GM06990 (cell line): Measurements from ENCODE around the gene HSPB1.
"Not testable (repeated sequence)": the region's sequence is repeated elsewhere in the genome, so short reads cannot be mapped to it uniquely, and the experiment has no call there.

Experiments
- DNase-seq: peaks from one replicate; pipeline ENCODE4 v3.0.0-alpha.2; 2011; ENCODE audit not compliant: insufficient read length; ENCODE audit errors: extremely low read depth
- H3K27me3 ChIP-seq: replicated peaks from 2 replicates; pipeline ENCODE4 v1.6.0; 2011; ENCODE audit warnings: low read length; ENCODE audit not compliant: control insufficient read depth, insufficient read depth
- H3K36me3 ChIP-seq: 2 replicates; pipeline ENCODE4 v1.5.1; 2011; ENCODE audit warnings: low read length; ENCODE audit not compliant: control insufficient read depth, insufficient read depth
- H3K4me3 ChIP-seq: replicated peaks from 2 replicates; pipeline ENCODE4 v1.5.1; 2011; ENCODE audit warnings: low read depth, mild to moderate bottlenecking, control low read depth, low read length
- CTCF ChIP-seq: IDR thresholded peaks from 2 replicates; pipeline ENCODE4 v1.5.1; 2011; ENCODE audit warnings: low read length, control low read depth, mild to moderate bottlenecking, inconsistent platforms; ENCODE audit not compliant: insufficient read depth, poor library complexity, severe bottlenecking

The HSPB1 gene

DNA sequence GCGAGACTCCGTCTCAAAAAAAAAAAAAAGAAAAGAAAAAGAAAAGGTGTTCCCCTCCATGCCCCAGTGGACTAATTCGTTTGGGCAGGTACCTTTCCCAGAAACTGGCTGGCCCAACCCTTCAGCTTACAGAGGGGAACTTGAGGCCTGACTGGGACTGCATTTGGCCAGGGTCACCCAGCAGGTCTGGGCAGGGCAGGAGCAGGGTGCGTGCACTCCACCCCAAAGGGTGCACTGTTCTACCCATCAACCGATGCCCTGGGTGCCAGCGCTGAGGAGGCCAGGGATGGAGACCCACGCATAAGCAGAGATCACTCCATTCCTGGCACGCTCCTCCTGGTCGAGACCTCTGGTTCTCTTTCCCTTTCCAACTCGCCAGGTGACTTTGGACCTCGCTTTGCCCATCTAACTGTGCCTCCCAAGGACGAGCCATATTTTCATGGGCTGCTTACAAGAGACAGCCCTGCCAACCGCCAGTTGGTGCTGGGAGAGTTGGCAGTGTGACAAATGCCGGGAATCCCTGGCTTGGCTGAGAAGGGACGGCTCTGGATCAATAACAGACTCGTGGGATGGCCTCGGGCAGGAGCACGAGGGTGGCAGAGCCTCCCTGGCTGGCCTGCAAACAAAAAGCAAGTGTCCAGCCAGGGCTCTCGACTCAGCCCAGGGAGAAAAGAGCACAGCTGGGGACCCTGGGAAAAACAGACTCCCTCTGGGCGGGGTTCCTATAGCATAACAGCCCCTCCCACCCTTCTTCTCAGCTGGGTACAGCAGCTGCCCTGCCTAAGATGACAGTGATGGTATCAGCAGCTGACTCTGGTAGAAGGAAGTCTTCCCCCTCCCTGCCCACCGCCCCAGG, 7.9 kb downstream of the HSPB1 start:
- H3K27me3 ChIP-seq = no peaks in the 10 kb centered on the region
- no peaks in the 10 kb centered on the region for H3K36me3 ChIP-seq
- TF ChIP-seq CTCF = no peak
- no peak for DNase-seq
- no peak overlapping the region for H3K4me3 ChIP-seq

DNA sequence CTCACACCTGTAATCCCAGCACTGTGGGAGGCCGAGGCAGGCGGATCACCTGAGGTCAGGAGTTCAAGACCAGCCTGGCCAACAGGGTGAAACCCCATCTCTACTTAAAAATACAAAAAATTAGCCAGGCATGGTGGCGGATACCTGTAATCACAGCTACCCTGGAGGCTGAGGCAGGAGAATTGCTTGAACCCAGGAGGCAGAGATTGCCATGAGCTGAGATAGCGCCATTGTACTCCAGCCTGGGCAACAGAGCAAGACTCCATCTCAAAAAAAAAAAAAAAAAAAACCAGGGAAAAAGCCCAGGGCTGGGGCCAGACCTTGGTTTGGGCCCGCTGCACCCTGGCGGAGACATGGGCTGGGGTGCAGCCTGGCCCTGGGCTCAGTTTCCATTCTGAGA, 9.4 kb downstream of the HSPB1 start:
- H3K4me3 ChIP-seq, H3K36me3 ChIP-seq, DNase-seq, H3K27me3 ChIP-seq: not testable (repeated sequence)

DNA sequence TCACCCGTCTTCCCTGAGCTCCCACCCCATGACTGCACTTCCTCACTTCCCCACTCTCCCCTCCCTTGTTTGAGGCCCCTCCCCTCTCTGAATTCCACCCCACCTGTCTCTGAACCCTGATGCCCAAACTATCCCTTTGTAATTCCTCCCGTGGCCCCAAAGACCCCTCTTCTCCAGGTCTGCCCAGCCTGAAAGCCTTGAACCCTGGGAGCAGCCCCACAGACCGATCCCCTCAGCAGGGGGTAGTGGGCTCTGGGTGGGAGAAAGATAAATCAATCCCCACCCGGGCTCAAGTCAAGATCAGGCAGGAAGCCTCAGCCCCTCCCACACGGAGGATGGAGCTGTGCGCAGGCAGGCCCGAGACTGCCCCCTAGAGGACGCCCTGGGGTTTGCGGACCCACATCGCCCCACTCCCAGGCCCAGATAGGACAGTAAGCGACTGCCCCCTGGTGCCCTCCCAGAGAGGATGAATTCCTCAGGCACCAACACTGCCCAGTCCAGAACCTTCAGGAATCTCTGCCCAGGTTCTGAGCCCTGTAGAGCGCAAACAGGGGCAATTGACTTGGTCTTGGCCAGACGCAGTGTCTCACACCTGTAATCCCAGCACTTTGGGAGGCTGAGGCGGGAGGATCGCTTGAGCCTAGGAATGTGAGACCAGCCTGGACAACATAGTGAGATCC, 11.7 kb downstream of the HSPB1 start:
- peak; percentile 100 for TF ChIP-seq CTCF
- DNase-seq = peak; percentile 92
- H3K36me3 ChIP-seq = no peaks in the 10 kb centered on the region
- H3K4me3 ChIP-seq = no peak overlapping the region
- H3K27me3 ChIP-seq = no peaks in the 10 kb centered on the region

DNA sequence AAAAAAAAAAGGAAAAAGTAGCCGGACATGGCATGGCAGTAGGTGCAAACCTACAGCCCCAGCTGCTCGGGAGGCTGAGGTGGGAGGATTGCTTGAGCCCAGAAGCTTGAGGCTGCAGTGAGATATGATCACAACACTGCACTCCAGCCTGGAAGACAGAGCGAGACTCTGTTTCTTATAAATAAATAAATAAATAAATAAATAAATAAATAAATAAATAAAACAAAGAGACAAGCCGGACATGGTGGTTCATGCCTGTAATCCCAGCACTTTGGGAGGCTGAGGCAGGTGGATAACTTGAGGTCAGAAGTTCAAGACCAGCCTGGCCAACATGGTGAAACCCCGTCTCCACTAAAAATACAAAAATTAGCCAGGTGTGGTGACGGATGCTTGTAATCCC, 12.3 kb downstream of the HSPB1 start:
- H3K27me3 ChIP-seq, H3K4me3 ChIP-seq, H3K36me3 ChIP-seq, DNase-seq: not testable (repeated sequence)

DNA sequence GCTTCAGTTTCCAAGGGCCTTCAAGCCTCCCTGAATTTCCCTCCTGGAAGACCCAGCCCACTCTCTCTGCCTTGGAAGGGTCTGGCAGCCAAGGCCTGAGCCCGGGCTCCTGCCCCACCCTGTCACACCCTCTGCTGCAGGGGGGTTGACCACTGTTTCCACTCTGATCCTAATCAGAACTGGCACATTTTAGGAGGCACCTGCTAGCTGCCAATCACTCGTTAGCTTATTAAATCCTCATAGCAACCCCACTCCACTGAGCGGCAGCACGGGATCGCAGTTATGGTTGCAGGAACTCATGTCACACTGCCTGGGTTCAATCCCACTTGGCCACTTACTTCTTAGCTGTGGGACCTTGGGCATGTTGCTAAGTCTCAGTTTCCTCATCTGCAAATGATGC, 12.9 kb downstream of the HSPB1 start:
- TF ChIP-seq CTCF = peak; percentile 22
- H3K36me3 ChIP-seq = no peaks in the 10 kb centered on the region
- no peak overlapping the region for H3K4me3 ChIP-seq
- no peak for DNase-seq
- no peaks in the 10 kb centered on the region for H3K27me3 ChIP-seq

GRCh38 chr7:76316984-76317781, 14.7 kb downstream of the HSPB1 start:
- no peaks in the 10 kb centered on the region for H3K36me3 ChIP-seq
- H3K4me3 ChIP-seq = peak overlapping the region; percentile 64
- H3K27me3 ChIP-seq = no peaks in the 10 kb centered on the region
- DNase-seq = no peak
- TF ChIP-seq CTCF = no peak
